H9 (cell line): Measurements from ENCODE around the gene AFDN. TPM values are rescaled to one million over a fixed set of nuclear protein-coding genes. Genes with fewer than 3 reads are reported as not detected.

Experiments used
- DNase-seq: peaks from one replicate; pipeline ENCODE4 v3.0.0-alpha.2; 2017
- H2AFZ ChIP-seq: one replicate; pipeline ENCODE4 v1.6.1; 2013; ENCODE audit warnings: mild to moderate bottlenecking, low read length, control low read depth, moderate library complexity
- H2AK5ac ChIP-seq: 2 replicates; pipeline ENCODE4 v1.6.1; 2013; ENCODE audit warnings: low read length, control low read depth, mixed read lengths; ENCODE audit not compliant: insufficient read length
- H2BK120ac ChIP-seq: one replicate; pipeline ENCODE4 v1.6.1; 2013; ENCODE audit warnings: low read depth, mild to moderate bottlenecking, low read length, control low read depth, inconsistent platforms; ENCODE audit not compliant: poor library complexity, severe bottlenecking
- H2BK12ac ChIP-seq: 2 replicates; pipeline ENCODE4 v1.6.1; 2013; ENCODE audit warnings: low read length, control low read depth, mixed read lengths, low read depth; ENCODE audit not compliant: insufficient read length
- H2BK15ac ChIP-seq: 2 replicates; pipeline ENCODE4 v1.6.1; 2013; ENCODE audit warnings: low read depth, low read length, control low read depth
- H2BK20ac ChIP-seq: one replicate; pipeline ENCODE4 v1.6.1; 2013; ENCODE audit warnings: low read depth, mild to moderate bottlenecking, low read length, control low read depth, inconsistent platforms; ENCODE audit not compliant: poor library complexity, severe bottlenecking
- H2BK5ac ChIP-seq: 2 replicates; pipeline ENCODE4 v1.6.1; 2013; ENCODE audit warnings: low read length, control low read depth, mixed read lengths; ENCODE audit not compliant: insufficient read length
- H3K14ac ChIP-seq: 2 replicates; pipeline ENCODE4 v1.6.1; 2013; ENCODE audit warnings: low read length, control low read depth; ENCODE audit not compliant: insufficient read depth
- H3K18ac ChIP-seq: 2 replicates; pipeline ENCODE4 v1.6.1; 2013; ENCODE audit warnings: low read depth, mild to moderate bottlenecking, mixed read lengths, low read length, control low read depth; ENCODE audit not compliant: insufficient read length
- H3K23ac ChIP-seq: 2 replicates; pipeline ENCODE4 v1.6.1; 2013; ENCODE audit warnings: low read length, control low read depth, mixed read lengths, low read depth; ENCODE audit not compliant: insufficient read length
- H3K23me2 ChIP-seq: 2 replicates; pipeline ENCODE4 v1.6.1; 2013; ENCODE audit warnings: low read depth, mild to moderate bottlenecking, mixed read lengths, low read length, control low read depth; ENCODE audit not compliant: insufficient read length, poor library complexity, severe bottlenecking
- H3K27ac ChIP-seq: 2 replicates; pipeline ENCODE4 v1.5.1; 2013; ENCODE audit warnings: low read length, control low read depth, mixed read lengths, low read depth; ENCODE audit not compliant: insufficient read length
- H3K27me3 ChIP-seq: 2 replicates; pipeline ENCODE4 v1.6.1; 2013; ENCODE audit warnings: low read length, control low read depth, inconsistent platforms; ENCODE audit not compliant: insufficient read depth
- H3K4ac ChIP-seq: 2 replicates; pipeline ENCODE4 v1.6.1; 2013; ENCODE audit warnings: low read depth, mild to moderate bottlenecking, control low read depth, inconsistent platforms, low read length, moderate library complexity
- H3K4me1 ChIP-seq: 2 replicates; pipeline ENCODE4 v1.6.1; 2013; ENCODE audit warnings: low read length, control low read depth, inconsistent platforms; ENCODE audit not compliant: insufficient read depth
- H3K4me2 ChIP-seq: 2 replicates; pipeline ENCODE4 v1.6.1; 2013; ENCODE audit warnings: low read length, control low read depth, mixed read lengths; ENCODE audit not compliant: insufficient read length, insufficient read depth
- H3K56ac ChIP-seq: 2 replicates; pipeline ENCODE4 v1.6.1; 2013; ENCODE audit warnings: low read depth, mild to moderate bottlenecking, mixed read lengths, low read length, control low read depth; ENCODE audit not compliant: insufficient read length
- H3K79me1 ChIP-seq: 2 replicates; pipeline ENCODE4 v1.6.1; 2013; ENCODE audit warnings: low read depth, mild to moderate bottlenecking, moderate library complexity, low read length, control low read depth, inconsistent platforms; ENCODE audit not compliant: insufficient read depth, poor library complexity, severe bottlenecking
- H3K79me2 ChIP-seq: 2 replicates; pipeline ENCODE4 v1.6.1; 2013; ENCODE audit warnings: low read length, control low read depth, inconsistent platforms; ENCODE audit not compliant: insufficient read depth
- H3K9ac ChIP-seq: 2 replicates; pipeline ENCODE4 v1.6.1; 2013; ENCODE audit warnings: low read length, control low read depth, mixed read lengths; ENCODE audit not compliant: insufficient read length; ENCODE audit errors: extremely low read depth
- H3K9me3 ChIP-seq: one replicate; pipeline ENCODE4 v1.6.1; 2013; ENCODE audit warnings: low read depth, low read length, inconsistent platforms; ENCODE audit not compliant: control insufficient read depth
- H3T11ph ChIP-seq: one replicate; pipeline ENCODE4 v1.6.1; 2013; ENCODE audit warnings: mild to moderate bottlenecking, low read length, control low read depth, inconsistent platforms
- H4K20me1 ChIP-seq: one replicate; pipeline ENCODE4 v1.6.1; 2013; ENCODE audit not compliant: control insufficient read depth, insufficient read length, insufficient read depth
- H4K5ac ChIP-seq: 2 replicates; pipeline ENCODE4 v1.6.1; 2013; ENCODE audit warnings: low read depth, mild to moderate bottlenecking, mixed read lengths, low read length, control low read depth; ENCODE audit not compliant: insufficient read length
- H4K8ac ChIP-seq: replicated peaks from 2 replicates; pipeline ENCODE4 v1.6.1; 2013; ENCODE audit warnings: low read length, control low read depth, mixed read lengths, low read depth; ENCODE audit not compliant: insufficient read length
- H4K91ac ChIP-seq: 2 replicates; pipeline ENCODE4 v1.6.1; 2013; ENCODE audit warnings: low read depth, mild to moderate bottlenecking, moderate library complexity, mixed read lengths, low read length, control low read depth; ENCODE audit not compliant: insufficient read length
- H3K27ac Mint-ChIP-seq, 3 experiments: 2 replicates in 2 of 3; 3 replicates in 1 of 3; pipeline ENCODE4 v1.8.0; 2020 to 2021; ENCODE audit warnings: mixed read lengths in 3 of 3, mild to moderate bottlenecking in 1 of 3, moderate library complexity in 1 of 3
- H3K27me3 Mint-ChIP-seq: 2 replicates; pipeline ENCODE4 v1.8.0; 2021; ENCODE audit warnings: low read depth, mild to moderate bottlenecking, moderate library complexity, mixed read lengths
- H3K36me3 Mint-ChIP-seq, 3 experiments: 2 replicates in 2 of 3; 3 replicates in 1 of 3; pipeline ENCODE4 v1.8.0; 2020 to 2021; ENCODE audit warnings: low read depth in 3 of 3, mixed read lengths in 3 of 3; ENCODE audit not compliant: insufficient read depth in 1 of 3
- H3K4me1 Mint-ChIP-seq, 2 experiments: 2 replicates each; pipeline ENCODE4 v1.8.0; 2020; ENCODE audit warnings: mixed read lengths in 2 of 2
- H3K4me3 Mint-ChIP-seq, 2 experiments: 2 replicates in 1 of 2; 3 replicates in 1 of 2; pipeline ENCODE4 v1.8.0; 2020 to 2021; ENCODE audit warnings: mild to moderate bottlenecking in 2 of 2, mixed read lengths in 2 of 2, moderate library complexity in 1 of 2
- H3K9me3 Mint-ChIP-seq, 2 experiments: 2 replicates in 1 of 2; 3 replicates in 1 of 2; pipeline ENCODE4 v1.8.0; 2020; ENCODE audit warnings: mild to moderate bottlenecking in 2 of 2, mixed read lengths in 2 of 2, moderate library complexity in 1 of 2
- CTCF ChIP-seq: fragments of 200-600 bp; sonication (generic); conservative IDR thresholded peaks from 3 replicates; pipeline ENCODE4 v1.8.0; 2021; ENCODE audit warnings: antibody characterized with exemption, mild to moderate bottlenecking
- WGBS: extraction: QIAGEN DNeasy Blood & Tissue Kit; methylation state at CpG from one replicate; pipeline ENCODE4 v1.1.7; 2013; ENCODE audit warnings: missing lambda C conversion rate, low lambda C conversion rate, mixed read lengths; ENCODE audit not compliant: insufficient read length; ENCODE audit errors: extremely low coverage; 5-methylcytosine and 5-hydroxymethylcytosine counted together
- total RNA-seq: library from RNA; stranded (reverse); gene quantifications from 2 replicates; pipeline ENCODE4 v1.2.1, GENCODE V29; 2021

AFDN gene
- total RNA-seq, 1 experiment from 2014 or later = 157 TPM

GRCh38 chr6:167941822-167942221, 115.1 kb downstream of the AFDN start:
- H3K27ac Mint-ChIP-seq = no peak overlapping the region
- Histone ChIP-seq H3K79me1 (no peaks in the 10 kb centered on the region), H3K4me1 (peaks cover 4% of the 10 kb centered on the region; the same call in 1 of the 2 replicates), H3K14ac (no peak overlapping the region), H3K4ac (no peak overlapping the region), H2AFZ (no peak overlapping the region), H3K23ac (no peak overlapping the region), H3T11ph (no peak overlapping the region), H2BK120ac (no peak overlapping the region), H3K27ac (no peak overlapping the region), H4K20me1 (no peaks in the 10 kb centered on the region), H3K27me3 (no peaks in the 10 kb centered on the region), H2BK12ac (no peak overlapping the region), H2AK5ac (no peak overlapping the region), H3K18ac (no peak overlapping the region), H4K5ac (no peak overlapping the region), H3K9me3 (no peaks in the 10 kb centered on the region), H3K4me2 (no peak overlapping the region), H2BK20ac (no peak overlapping the region), H3K23me2 (no peaks in the 10 kb centered on the region), H4K8ac (no peak overlapping the region), H3K56ac (no peak overlapping the region), H3K79me2 (no peaks in the 10 kb centered on the region), H3K9ac (no peak overlapping the region), H2BK5ac (no peak overlapping the region), H4K91ac (no peak overlapping the region), H2BK15ac (no peak overlapping the region)
- WGBS = no CpG with 5 or more reads among the region's 3 CpGs
- H3K27me3 Mint-ChIP-seq = no peaks in the 10 kb centered on the region
- peaks cover 9 to 45% (median 40%) of the 10 kb centered on the region in 3 experiments; a peak in 5 of 7 replicates for H3K36me3 Mint-ChIP-seq
- H3K4me1 Mint-ChIP-seq = peaks cover 4 to 5% of the 10 kb centered on the region in 2 experiments; a peak in 3 of 4 replicates
- no peak for TF ChIP-seq CTCF
- DNase-seq = no peak
- no peak overlapping the region for H3K4me3 Mint-ChIP-seq
- H3K9me3 Mint-ChIP-seq = no peaks in the 10 kb centered on the region
